HG03039 (cell line): ENCODE data around the gene ANKRD12.
"Not testable (repeated sequence)": the region's sequence is repeated elsewhere in the genome, so short reads cannot be mapped to it uniquely, and the experiment has no call there.

Experiments
- ATAC-seq: cut with Tn5 transposase; IDR thresholded peaks from one replicate; pipeline ENCODE4 v1.9.1; 2021; ENCODE audit warnings: mild to moderate bottlenecking, moderate library complexity; ENCODE audit not compliant: unreplicated experiment

Gene ANKRD12

GRCh38 chr18:9226463-9226862 lies 89.9 kb downstream of the ANKRD12 start:
- ATAC-seq = no peak

- no peak for ATAC-seq
Observed at GRCh38 chr18:9231852-9232486, 95.4 kb downstream of the ANKRD12 start.

GRCh38 chr18:9232977-9233376 lies 96.4 kb downstream of the ANKRD12 start:
- ATAC-seq = no peak

- ATAC-seq = no peak
Observed at GRCh38 chr18:9233771-9234440, 97.3 kb downstream of the ANKRD12 start.

GRCh38 chr18:9234528-9234927 lies 97.9 kb downstream of the ANKRD12 start:
- ATAC-seq = no peak

GRCh38 chr18:9237981-9238380 lies 101.4 kb downstream of the ANKRD12 start:
- ATAC-seq = no peak

GRCh38 chr18:9239720-9240119 lies 103.1 kb downstream of the ANKRD12 start:
- ATAC-seq = no peak

GRCh38 chr18:9240270-9240669 lies 103.7 kb downstream of the ANKRD12 start:
- no peak for ATAC-seq

GRCh38 chr18:9243029-9243428 lies 106.4 kb downstream of the ANKRD12 start:
- no peak for ATAC-seq

GRCh38 chr18:9244376-9244775 lies 107.8 kb downstream of the ANKRD12 start:
- no peak for ATAC-seq

- no peak for ATAC-seq
Observed at GRCh38 chr18:9248661-9249060, 112.1 kb downstream of the ANKRD12 start.

GRCh38 chr18:9249254-9249653 lies 112.7 kb downstream of the ANKRD12 start:
- ATAC-seq = no peak

GRCh38 chr18:9259173-9259572 lies 122.6 kb downstream of the ANKRD12 start:
- no peak for ATAC-seq

GRCh38 chr18:9260388-9261380 lies 124.1 kb downstream of the ANKRD12 start:
- ATAC-seq = no peak

- ATAC-seq = no peak
Observed at GRCh38 chr18:9263264-9263663, 126.7 kb downstream of the ANKRD12 start.

GRCh38 chr18:9264797-9265196 lies 128.2 kb downstream of the ANKRD12 start:
- ATAC-seq = not testable (repeated sequence)

GRCh38 chr18:9273221-9273620 lies 136.6 kb downstream of the ANKRD12 start:
- ATAC-seq = no peak

GRCh38 chr18:9275890-9276289 lies 139.3 kb downstream of the ANKRD12 start:
- no peak for ATAC-seq

- ATAC-seq = no peak
Observed at GRCh38 chr18:9278028-9278427, 141.4 kb downstream of the ANKRD12 start.

GRCh38 chr18:9280849-9281248 lies 144.3 kb downstream of the ANKRD12 start:
- no peak for ATAC-seq

- ATAC-seq = no peak
Observed at GRCh38 chr18:9281780-9282179, 145.2 kb downstream of the ANKRD12 start.

GRCh38 chr18:9283791-9284190 lies 147.2 kb downstream of the ANKRD12 start:
- ATAC-seq = no peak
